ENCODE results near the gene HEATR5A.
"Not testable (repeated sequence)": the region's sequence is repeated elsewhere in the genome, so short reads cannot be mapped to it uniquely, and the experiment has no call there.

Gene HEATR5A

DNA sequence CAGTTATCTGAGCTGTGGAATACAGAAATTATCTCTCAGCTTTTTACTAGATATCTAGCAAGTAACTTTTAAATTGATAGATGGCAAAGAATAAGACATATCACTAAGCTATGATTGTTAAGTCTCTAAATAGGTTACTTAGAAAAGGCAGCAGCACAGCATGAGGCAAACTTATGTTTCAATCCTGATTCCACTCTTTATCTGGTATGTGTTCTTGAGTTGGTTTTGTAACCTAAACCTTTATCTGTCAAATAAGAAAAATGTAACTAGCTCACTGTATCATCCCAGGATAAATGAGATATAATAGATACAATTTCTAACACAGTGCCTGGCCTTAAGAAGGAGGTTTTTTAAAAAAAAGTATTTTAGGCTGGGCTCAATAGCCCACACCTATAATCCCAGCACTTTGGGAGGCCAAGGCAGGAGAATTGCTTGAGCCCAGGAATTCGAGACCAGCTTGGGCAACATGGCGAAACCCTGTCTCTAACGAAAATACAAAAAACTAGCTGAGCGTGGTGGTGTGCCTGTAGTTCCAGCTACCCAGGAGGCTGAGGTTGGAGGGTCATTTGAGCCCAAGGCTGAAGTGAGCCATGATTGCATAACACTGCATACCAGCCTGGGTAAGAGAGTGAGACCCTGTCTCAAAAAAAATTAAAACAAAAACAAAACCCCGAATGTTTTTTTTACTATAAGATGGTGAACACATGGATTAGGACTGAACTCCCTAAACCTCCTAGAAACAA is 56.8 kb downstream of the HEATR5A start:
- H3K27ac ChIP-seq: no peak overlapping the region
- no peaks in the 10 kb centered on the region for H3K4me1 ChIP-seq
- peaks cover 0 to 11% (median 0%) of the 10 kb centered on the region in 11 experiments; a peak in 2 of 22 replicates for H4K20me1 ChIP-seq
- TF ChIP-seq Cebpa-rat (IDR thresholded peaks at IDR 0.05): no peak
- H3K9ac ChIP-seq: no peak overlapping the region
- H3K4me3 ChIP-seq: no peak overlapping the region
- H3K27me3 ChIP-seq: peaks cover 0 to 47% (median 0%) of the 10 kb centered on the region in 11 experiments; a peak in 4 of 22 replicates
- peaks cover 0 to 84% (median 0%) of the 10 kb centered on the region in 11 experiments; a peak in 7 of 22 replicates for H3K36me3 ChIP-seq
- no peaks in the 10 kb centered on the region for H3K9me3 ChIP-seq (replicated peaks in 1 of 11)
- no peak overlapping the region for H3K4me2 ChIP-seq

DNA sequence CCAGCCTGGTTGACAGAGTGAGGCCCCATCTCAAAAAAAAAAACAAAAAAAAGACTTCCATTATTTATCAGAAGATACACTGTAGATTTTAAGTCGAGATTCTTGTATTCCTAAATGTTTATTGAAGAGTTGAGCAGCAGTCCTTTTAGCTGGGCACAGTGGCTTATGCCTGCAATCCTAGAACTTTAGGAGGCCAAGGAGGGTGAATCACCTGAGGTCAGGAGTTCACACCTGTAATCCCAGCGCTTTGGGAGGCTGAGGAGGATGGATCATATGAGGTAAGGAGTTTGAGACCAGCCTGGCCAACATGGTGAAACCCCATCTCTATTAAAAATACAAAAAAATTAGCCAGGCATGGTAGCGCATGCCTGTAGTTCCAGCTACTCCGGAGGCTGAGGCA is 57.6 kb downstream of the HEATR5A start:
- Histone ChIP-seq H3K9me3 (replicated peaks in 1 of 11) (no peaks in the 10 kb centered on the region), H3K4me3 (no peak overlapping the region), H4K20me1 (peaks cover 0 to 18% (median 0%) of the 10 kb centered on the region in 11 experiments; a peak in 2 of 22 replicates), H3K4me1 (peaks cover 0 to 4% (median under 1%) of the 10 kb centered on the region in 10 experiments; a peak in 8 of 20 replicates), H3K4me2 (no peak overlapping the region), H3K27ac (no peak overlapping the region), H3K27me3 (peaks cover 0 to 50% (median 0%) of the 10 kb centered on the region in 11 experiments; a peak in 4 of 22 replicates), H3K36me3 (peaks cover 0 to 84% (median 2%) of the 10 kb centered on the region in 11 experiments; a peak in 10 of 22 replicates), H3K9ac (no peak overlapping the region)
- TF ChIP-seq Cebpa-rat (IDR thresholded peaks at IDR 0.05): no peak

DNA sequence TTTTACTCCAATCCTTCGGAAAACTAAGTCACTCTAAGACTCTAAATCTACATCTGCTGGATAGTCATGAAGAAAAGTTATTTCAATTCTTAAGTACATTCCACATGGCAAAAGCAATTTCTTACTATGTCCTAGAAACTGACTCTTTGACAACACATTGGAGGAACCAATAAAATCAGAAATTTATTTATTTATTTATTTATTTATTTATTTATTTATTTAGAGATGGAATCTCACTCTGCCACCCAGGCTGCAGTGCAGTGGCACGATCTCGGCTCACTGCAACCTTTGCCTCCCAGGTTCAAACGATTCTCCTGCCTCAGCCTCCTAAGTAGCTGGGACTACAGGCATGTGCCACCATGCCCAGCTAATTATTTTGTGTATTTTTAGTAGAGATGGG is 58.6 kb downstream of the HEATR5A start:
- not testable (repeated sequence) for H3K4me2 ChIP-seq; H3K9ac ChIP-seq; H3K9me3 ChIP-seq (replicated peaks in 1 of 11); H3K27ac ChIP-seq; H3K4me3 ChIP-seq
- peaks cover 0 to 14% (median 6%) of the 10 kb centered on the region in 10 experiments; a peak in 9 of 20 replicates for H3K4me1 ChIP-seq
- peaks cover 0 to 27% (median 0%) of the 10 kb centered on the region in 11 experiments; a peak in 3 of 22 replicates for H4K20me1 ChIP-seq
- peaks cover 0 to 81% (median 6%) of the 10 kb centered on the region in 11 experiments; a peak in 10 of 22 replicates for H3K36me3 ChIP-seq
- peaks cover 0 to 50% (median 0%) of the 10 kb centered on the region in 11 experiments; a peak in 4 of 22 replicates for H3K27me3 ChIP-seq

DNA sequence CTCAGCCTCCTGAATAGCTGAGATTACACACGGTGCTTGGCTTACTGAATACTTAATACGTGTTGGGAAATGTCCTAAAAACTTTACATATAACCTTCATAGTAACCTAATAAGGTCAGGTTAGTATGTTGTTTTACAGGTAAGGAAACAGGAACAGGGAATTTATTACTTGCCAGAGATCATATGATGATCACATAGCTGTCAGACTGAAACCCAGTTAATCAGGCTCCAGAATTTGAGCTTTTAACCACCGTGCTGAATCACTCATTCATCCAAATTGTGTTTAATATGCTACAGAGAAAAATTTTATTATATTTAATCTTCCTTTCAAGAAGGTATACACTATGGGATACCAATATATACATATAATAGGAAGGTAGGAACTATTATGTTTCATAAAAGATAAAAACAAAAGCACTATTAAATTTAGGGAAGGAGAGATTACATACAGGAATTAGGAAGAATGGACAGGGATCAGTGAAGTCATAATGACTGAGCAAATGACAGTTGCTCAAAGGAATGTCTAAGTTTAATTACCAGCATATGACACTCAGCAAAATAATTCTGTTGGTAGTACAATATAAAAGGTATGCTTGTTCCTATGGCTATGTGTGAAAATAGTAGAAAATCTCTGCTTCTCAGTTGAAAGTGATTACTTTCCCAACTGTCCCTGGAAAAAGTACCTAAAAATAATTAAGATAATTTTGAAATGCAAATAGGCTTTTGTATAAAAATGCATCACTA is 59.3 kb downstream of the HEATR5A start:
- H3K4me1 ChIP-seq: peaks cover 0 to 20% (median 9%) of the 10 kb centered on the region in 10 experiments; a peak in 15 of 20 replicates
- H3K4me3 ChIP-seq: no peak overlapping the region
- TF ChIP-seq Cebpa-rat (IDR thresholded peaks at IDR 0.05): no peak
- H3K27me3 ChIP-seq: peaks cover 0 to 50% (median 0%) of the 10 kb centered on the region in 11 experiments; a peak in 4 of 22 replicates
- H3K27ac ChIP-seq: no peak overlapping the region
- peaks cover 0 to 34% (median 0%) of the 10 kb centered on the region in 11 experiments; a peak in 4 of 22 replicates for H4K20me1 ChIP-seq
- no peak overlapping the region for H3K9ac ChIP-seq
- H3K9me3 ChIP-seq (replicated peaks in 1 of 11): no peaks in the 10 kb centered on the region
- no peak overlapping the region for H3K4me2 ChIP-seq
- peaks cover 0 to 80% (median 6%) of the 10 kb centered on the region in 11 experiments; a peak in 10 of 22 replicates for H3K36me3 ChIP-seq

DNA sequence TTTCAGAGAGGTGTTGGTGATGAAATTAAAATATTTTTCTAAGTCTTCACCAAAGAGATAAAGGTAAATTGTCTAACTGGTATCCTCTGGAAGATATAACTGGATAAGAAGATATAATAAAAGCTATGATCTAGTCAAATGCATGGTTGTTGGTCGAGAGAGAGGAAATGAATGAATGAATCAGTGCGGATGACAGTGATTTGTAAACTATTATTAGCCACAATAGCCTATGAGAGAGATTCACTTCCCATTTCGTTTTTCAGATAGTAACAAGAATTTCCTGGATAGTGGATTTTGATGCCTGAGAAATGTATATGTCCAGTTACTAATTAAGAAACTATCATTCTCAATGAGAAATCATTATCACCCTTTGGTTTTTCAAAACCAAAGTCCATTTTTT is 63.1 kb downstream of the HEATR5A start:
- no peaks in the 10 kb centered on the region for H3K9me3 ChIP-seq (replicated peaks in 1 of 11)
- peaks cover 0 to 40% (median 0%) of the 10 kb centered on the region in 11 experiments; a peak in 4 of 22 replicates for H3K27me3 ChIP-seq
- no peak overlapping the region for H3K27ac ChIP-seq
- H3K4me1 ChIP-seq: peaks cover 0 to 30% (median 18%) of the 10 kb centered on the region in 10 experiments; a peak in 16 of 20 replicates
- no peak for TF ChIP-seq Cebpa-rat (IDR thresholded peaks at IDR 0.05)
- peaks cover 0 to 40% (median 0%) of the 10 kb centered on the region in 11 experiments; a peak in 4 of 22 replicates for H4K20me1 ChIP-seq
- peaks cover 0 to 68% (median 6%) of the 10 kb centered on the region in 11 experiments; a peak in 8 of 22 replicates for H3K36me3 ChIP-seq
- H3K9ac ChIP-seq: no peak overlapping the region
- peak overlapping the region in 5 of 11 experiments; percentile 17 to 60 (median 42); a peak in 6 of 22 replicates for H3K4me2 ChIP-seq
- no peak overlapping the region for H3K4me3 ChIP-seq

DNA sequence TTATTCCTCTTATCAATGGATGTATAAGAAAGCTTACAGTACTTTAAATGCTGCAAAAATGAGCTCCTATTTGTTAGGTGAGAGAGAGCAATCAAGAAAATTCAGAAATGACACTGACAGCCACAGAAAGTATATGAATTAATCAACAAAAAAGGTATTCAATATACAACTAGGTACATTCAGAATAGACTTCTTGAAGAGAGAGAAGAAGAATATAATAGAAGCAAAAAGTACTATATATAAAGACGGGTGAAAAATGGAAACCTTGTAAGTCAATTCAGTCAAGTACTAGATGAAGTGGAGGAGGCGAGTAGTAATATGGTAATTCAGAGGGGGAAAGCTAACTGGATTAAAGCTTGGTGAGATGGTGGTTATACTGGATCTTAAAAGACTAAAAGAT is 74.3 kb downstream of the HEATR5A start:
- Histone ChIP-seq H3K9me3 (replicated peaks in 1 of 11) (no peaks in the 10 kb centered on the region), H3K4me2 (no peak overlapping the region), H3K9ac (no peak overlapping the region), H3K36me3 (peaks cover 0 to 100% (median 11%) of the 10 kb centered on the region in 11 experiments; a peak in 13 of 22 replicates), H3K27ac (no peak overlapping the region), H4K20me1 (no peaks in the 10 kb centered on the region), H3K4me1 (no peaks in the 10 kb centered on the region), H3K27me3 (no peaks in the 10 kb centered on the region; a peak in 1 of 22 replicates), H3K4me3 (no peak overlapping the region)
- no peak for TF ChIP-seq Cebpa-rat (IDR thresholded peaks at IDR 0.05)

DNA sequence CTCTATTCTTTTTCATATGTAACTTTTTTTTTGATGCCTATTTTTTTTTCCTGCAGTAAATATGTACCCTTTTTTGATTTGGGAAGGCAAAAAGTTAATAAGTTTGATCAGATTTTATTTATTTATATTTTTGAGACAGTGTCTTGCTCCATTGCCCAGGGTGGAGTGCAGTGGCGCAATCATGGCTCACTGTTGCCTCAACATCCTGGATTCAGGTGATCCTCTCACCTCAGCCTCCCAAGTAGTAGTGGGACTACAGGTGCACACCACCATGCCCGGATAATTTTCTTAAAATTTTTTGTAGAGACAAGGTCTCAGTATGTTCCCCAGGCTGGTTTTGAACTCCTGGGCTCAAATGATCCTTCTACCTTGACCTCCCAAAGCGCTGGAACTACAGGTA is 79.1 kb downstream of the HEATR5A start:
- Histone ChIP-seq H3K4me2 (no peak overlapping the region), H3K27me3 (no peaks in the 10 kb centered on the region), H3K4me1 (no peaks in the 10 kb centered on the region), H4K20me1 (no peaks in the 10 kb centered on the region), H3K4me3 (no peak overlapping the region), H3K9me3 (replicated peaks in 1 of 11) (no peaks in the 10 kb centered on the region), H3K36me3 (peaks cover 0 to 90% (median 11%) of the 10 kb centered on the region in 11 experiments; a peak in 11 of 22 replicates), H3K9ac (no peak overlapping the region), H3K27ac (no peak overlapping the region)
- no peak for TF ChIP-seq Cebpa-rat (IDR thresholded peaks at IDR 0.05)

DNA sequence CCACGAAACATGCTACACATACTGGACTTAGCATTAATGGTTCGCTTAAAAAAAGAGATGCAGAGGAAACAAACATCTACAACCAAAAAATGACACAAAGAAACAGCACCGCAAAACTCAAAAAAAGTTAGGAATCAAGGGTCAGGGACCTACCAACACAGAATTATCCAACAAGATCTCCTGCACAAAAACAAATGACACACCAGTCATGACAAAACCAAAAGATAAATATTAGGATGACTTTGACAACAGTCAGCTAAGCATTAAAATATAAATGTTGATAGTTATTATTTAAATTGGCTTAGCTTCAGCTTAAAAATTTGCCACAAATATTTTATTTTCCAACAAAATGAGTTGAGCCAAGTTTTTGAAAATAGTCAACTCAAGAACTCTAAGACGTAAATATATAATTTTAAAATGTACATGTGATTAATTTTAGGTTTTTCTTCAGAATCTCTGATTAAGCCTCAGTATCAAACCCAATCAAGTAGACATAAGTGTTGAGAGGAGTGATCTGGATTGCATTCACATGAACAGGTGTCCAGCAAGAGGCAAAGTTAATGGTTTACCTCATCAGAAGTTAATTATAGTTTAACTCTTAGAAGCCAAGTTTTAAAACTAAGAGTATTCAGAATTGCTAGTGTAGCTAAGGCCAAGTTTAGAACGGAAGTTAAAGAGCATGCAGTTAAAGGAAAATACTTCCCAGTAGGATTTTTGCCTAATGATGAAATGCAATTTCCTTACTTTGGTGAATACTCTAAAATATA is 79.9 kb downstream of the HEATR5A start:
- H3K27ac ChIP-seq: no peak overlapping the region
- H3K4me3 ChIP-seq: no peak overlapping the region
- no peaks in the 10 kb centered on the region for H3K27me3 ChIP-seq
- H3K9me3 ChIP-seq (replicated peaks in 1 of 11): no peaks in the 10 kb centered on the region
- no peaks in the 10 kb centered on the region for H3K4me1 ChIP-seq
- no peaks in the 10 kb centered on the region for H4K20me1 ChIP-seq
- TF ChIP-seq Cebpa-rat (IDR thresholded peaks at IDR 0.05): no peak
- no peak overlapping the region for H3K9ac ChIP-seq
- H3K36me3 ChIP-seq: peaks cover 0 to 88% (median 11%) of the 10 kb centered on the region in 11 experiments; a peak in 11 of 22 replicates
- H3K4me2 ChIP-seq: no peak overlapping the region

Data from BLaER1 treated with 17β-estradiol and CSF1 and Interleukin-3, amounts not matched to agents 10 nM and 100 nM (cell line).